Aorta (tissue), 5 donors: ENCODE results near the gene ACTN4. TPM values are rescaled to one million over a fixed set of nuclear protein-coding genes. Genes with fewer than 3 reads are reported as not detected.
"Not testable (repeated sequence)": the region's sequence is repeated elsewhere in the genome, so short reads cannot be mapped to it uniquely, and the experiment has no call there.

Experiments
- ATAC-seq: fragments of 200-7000 bp; cut with Tn5 transposase; one replicate; pipeline ENCODE4 v1.9.1; 2022; ENCODE audit warnings: moderate library complexity; ENCODE audit not compliant: low FRiP score
- DNase-seq, 2 donors: peaks; one replicate each; pipeline ENCODE4 v3.0.0-alpha.2; 2020
- H3K27ac ChIP-seq, 2 donors: one replicate each; pipeline ENCODE4 v1.5.1; 2013; ENCODE audit warnings: low read length in 2 of 2, mild to moderate bottlenecking in 2 of 2, moderate library complexity in 2 of 2, control low read depth in 1 of 2, inconsistent platforms in 1 of 2, low read depth in 1 of 2
- H3K27me3 ChIP-seq, 2 donors: one replicate each; pipeline ENCODE4 v1.6.1; 2013; ENCODE audit warnings: control low read depth in 1 of 2, low read length in 1 of 2, mild to moderate bottlenecking in 1 of 2, moderate library complexity in 1 of 2; ENCODE audit not compliant: insufficient read depth in 2 of 2, control insufficient read depth in 1 of 2
- H3K36me3 ChIP-seq, 2 donors: one replicate each; pipeline ENCODE4 v1.6.1; 2013; ENCODE audit warnings: control low read depth in 1 of 2, low read length in 1 of 2, mild to moderate bottlenecking in 1 of 2; ENCODE audit not compliant: insufficient read depth in 2 of 2, control insufficient read depth in 1 of 2
- H3K4me1 ChIP-seq, 2 donors: one replicate each; pipeline ENCODE4 v1.6.1; 2013; ENCODE audit warnings: low read length in 2 of 2, control low read depth in 1 of 2, mild to moderate bottlenecking in 1 of 2, moderate library complexity in 1 of 2; ENCODE audit not compliant: insufficient read depth in 2 of 2, control insufficient read depth in 1 of 2
- H3K4me3 ChIP-seq, 2 donors: one replicate each; pipeline ENCODE4 v1.5.1; 2013; ENCODE audit warnings: low read length in 2 of 2, control low read depth in 1 of 2, mild to moderate bottlenecking in 1 of 2
- H3K9me3 ChIP-seq: one replicate; pipeline ENCODE4 v1.6.1; 2013; ENCODE audit warnings: mild to moderate bottlenecking, low read length; ENCODE audit not compliant: control insufficient read depth
- WGBS, 2 donors: extraction: QIAGEN DNeasy Blood & Tissue Kit; methylation state at CpG; one replicate each; pipeline ENCODE4 v1.1.7; 2013; 5-methylcytosine and 5-hydroxymethylcytosine counted together
- intact Hi-C, 2 donors: fragments of 100-400 bp; cut with DNase I; formaldehyde crosslinking; loops; one replicate each; pipeline versions ENCODE4 v1.14.2 to v1.15.0; 2022
- polyA plus RNA-seq, 2 donors: library from polyadenylated mRNA; stranded (reverse); fragments of 200-250 nt; gene quantifications; one replicate each; pipeline ENCODE4 v1.2.3, GENCODE V29; 2013
- total RNA-seq, 2 donors: library from RNA; stranded (reverse); fragmentation: NEBNext Ultra II Directional; extraction: Animal tissue kit (Norgen Biotek cat#: 25700); gene quantifications; one replicate each; pipeline ENCODE4 v1.2.1, GENCODE V29; 2021
- donor health status: healthy with polysubstance abuse.
- donor health status: Bipolar disorder and iron deficiency.
- donor health status: DM: no; HTN: no; CAD: no.
- donor health status: DM: no; HTN: no; CAD: no.
- donor health status: DM: yes; HTN: yes; CAD: no.

Gene ACTN4
- total and polyA plus RNA-seq, 4 donors = 111 to 1,985 (median 479) TPM

DNA sequence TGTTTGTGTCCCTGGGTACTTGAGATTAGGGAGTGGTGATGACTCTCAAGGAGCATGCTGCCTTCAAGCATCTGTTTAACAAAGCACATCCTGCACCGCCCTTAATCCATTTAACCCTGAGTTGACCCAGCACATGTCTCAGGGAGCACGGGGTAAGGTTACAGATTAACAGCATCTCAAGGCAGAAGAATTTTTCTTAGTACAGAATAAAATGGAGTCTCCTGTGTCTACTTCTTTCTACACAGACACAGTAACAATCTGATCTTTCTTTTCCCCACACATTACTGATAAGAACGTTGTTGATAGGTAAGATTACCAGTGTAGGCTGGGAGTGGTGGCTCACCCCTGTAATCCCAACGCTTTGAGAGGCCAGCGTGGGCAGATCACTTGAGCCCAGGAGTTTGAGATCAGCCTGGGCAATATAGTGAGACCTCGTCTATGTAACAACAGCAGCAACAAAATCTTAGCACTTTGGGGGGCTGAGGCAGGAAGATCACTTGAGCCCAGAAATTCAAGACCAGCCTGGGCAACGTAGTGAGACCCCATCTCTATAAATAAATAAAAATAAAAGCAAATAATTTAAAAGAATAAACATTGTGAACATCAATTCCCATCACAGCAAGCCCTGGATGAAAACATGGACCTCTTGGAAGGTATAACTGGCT lies 15.5 kb upstream of the ACTN4 start:
- not testable (repeated sequence) for DNase-seq, H3K4me1 ChIP-seq, H3K27me3 ChIP-seq, H3K27ac ChIP-seq, H3K9me3 ChIP-seq, H3K36me3 ChIP-seq, H3K4me3 ChIP-seq, ATAC-seq
- intact Hi-C loops = loop anchor here (5.0 to 10.0 kb wide), 3 partner anchors 117 to 293 kb away; partner anchors contain the start of gene FAM98C (in 1 of the 2)
- WGBS, 2 donors = 76 to 78% methylated on average over 7 of the region's 7 CpGs

DNA sequence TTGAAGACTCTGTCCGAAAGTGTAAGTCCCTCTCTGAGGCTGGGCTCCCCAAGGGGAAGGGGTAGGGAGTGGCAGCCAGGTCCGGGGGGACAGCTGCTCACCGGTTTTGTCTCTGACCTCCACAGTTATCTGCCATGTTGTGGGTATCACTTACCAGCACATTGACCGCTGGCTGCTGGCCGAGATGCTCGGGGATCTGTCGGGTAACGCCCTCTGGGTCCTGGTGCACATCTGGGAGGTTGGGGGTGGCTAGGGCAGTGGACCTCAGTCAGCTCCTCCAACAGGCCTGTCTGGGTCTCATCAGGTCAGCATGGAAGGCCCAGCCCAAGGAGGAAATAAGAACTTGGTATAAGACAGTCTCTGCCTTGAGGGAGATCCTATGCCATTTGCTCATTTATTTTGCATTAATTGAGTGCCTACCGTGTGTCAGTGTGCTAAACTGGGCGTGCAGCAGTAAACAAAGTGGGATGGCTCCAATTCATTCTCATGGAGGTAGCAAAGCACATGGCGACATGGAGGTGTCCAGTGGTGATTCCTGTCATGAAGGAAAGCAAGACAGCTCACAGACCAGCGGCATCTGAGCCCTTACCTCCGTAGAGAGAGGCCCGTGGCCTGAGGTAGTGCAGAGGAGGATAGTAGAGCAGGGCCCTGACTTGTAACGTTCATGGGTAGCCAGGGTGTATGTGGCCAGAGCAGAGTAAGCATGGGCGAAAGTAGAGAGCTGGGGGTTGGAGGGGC lies 14.8 kb upstream of the ACTN4 start:
- Histone ChIP-seq H3K9me3 (no peaks in the 10 kb centered on the region), H3K4me3 (no peak overlapping the region), H3K27me3 (no peaks in the 10 kb centered on the region), H3K27ac (no peak overlapping the region), H3K4me1 (no peaks in the 10 kb centered on the region), H3K36me3 (no peaks in the 10 kb centered on the region)
- DNase-seq (no peak), ATAC-seq (no peak)
- intact Hi-C loops = loop anchor here (5.0 to 10.0 kb wide), 3 partner anchors 118 to 292 kb away; partner anchors contain the start of gene FAM98C (in 1 of the 2)
- 90 to 92% methylated on average over 16 of the region's 16 CpGs for WGBS, 2 donors

DNA sequence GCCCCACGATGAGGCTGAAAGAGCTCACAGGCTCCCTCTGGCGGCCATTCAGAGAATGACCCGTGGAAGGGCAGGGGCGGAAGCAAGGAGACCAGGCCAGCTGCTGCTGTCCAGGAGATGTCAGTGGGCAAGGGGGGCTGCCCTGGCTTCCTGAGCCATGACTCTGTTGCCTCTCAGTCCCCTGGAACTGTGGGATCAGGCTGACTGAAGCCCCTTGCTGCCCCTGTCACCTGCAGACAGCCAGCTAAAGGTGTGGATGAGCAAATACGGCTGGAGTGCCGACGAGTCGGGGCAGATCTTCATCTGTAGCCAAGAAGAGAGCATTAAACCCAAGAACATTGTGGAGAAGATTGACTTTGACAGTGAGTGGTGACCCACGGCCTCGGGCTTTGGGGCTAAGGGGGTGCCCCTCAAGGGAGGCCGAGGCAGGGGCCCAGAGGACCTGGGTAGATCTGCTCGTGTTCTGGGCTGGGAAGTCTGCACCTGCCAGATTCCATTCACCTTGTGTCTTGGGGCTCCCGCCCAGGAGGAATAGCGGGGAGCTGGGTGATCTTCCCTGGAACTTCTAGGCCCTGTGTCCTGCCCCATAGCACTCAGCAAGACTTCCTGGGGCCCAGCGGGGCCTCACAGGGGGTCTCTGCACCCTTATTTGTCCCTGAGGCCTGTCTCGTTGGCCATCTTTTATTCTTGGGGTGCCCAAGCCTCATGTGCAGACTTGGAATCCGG lies 12.5 kb upstream of the ACTN4 start:
- Histone ChIP-seq H3K4me3 (no peak overlapping the region), H3K27me3 (no peaks in the 10 kb centered on the region), H3K4me1 (no peaks in the 10 kb centered on the region), H3K36me3 (no peaks in the 10 kb centered on the region), H3K9me3 (no peaks in the 10 kb centered on the region), H3K27ac (no peak overlapping the region)
- intact Hi-C loops = loop anchor here (1.0 to 10.0 kb wide), 5 partner anchors 120 to 290 kb away; partner anchors contain the start of gene FAM98C (in 1 of the 2)
- DNase-seq (peak; percentile 79 to 94), ATAC-seq (peak; percentile 80)
- WGBS, 2 donors = 64 to 67% methylated on average over 17 of the region's 17 CpGs

DNA sequence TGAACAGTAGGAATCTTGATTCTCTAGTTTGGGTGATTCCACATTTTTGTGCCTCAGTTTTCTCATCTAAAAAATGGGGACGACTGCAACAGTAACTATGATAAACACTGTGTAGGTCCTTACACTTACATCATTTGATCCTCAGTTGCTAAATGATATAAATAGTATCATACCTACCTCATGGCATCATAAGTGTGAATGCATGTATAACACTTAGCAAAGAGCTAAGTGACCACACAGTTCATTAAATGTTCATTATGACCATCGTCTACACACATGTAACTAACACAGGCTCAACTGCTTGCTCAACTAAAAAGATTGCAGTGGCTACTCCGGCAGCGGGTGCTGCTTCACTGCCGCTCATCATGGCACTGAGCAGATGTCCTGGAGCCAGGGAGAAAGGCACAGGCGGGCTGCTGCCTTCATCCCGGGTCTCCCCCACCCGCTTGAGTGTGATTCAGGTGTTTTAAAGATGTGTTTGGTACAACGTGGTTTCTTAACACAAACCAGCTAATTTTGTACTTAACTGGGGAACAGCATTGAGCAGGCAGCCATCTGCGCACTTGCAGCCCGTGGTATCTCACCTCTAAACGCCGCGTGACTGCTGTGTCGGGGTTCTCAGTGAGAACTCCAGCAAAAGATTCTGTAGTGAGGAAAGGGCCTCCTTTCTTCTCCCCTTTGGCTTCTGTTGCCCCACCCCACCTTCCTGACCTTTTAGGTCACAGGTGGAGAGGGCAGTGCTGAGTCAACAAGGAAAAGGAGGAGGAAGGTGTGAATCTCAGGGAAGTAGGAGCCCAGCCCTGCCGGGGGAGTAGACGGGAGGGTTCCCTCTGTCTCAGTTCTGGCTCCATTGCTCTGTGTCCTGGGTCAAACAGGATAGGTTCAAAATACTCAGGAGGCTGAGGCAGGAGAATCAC lies 11.7 kb upstream of the ACTN4 start:
- intact Hi-C loops = loop anchor here (5.0 to 10.0 kb wide), 3 partner anchors 121 to 289 kb away; no protein-coding TSS in a partner anchor
- H3K27ac ChIP-seq = no peak overlapping the region
- H3K9me3 ChIP-seq = no peaks in the 10 kb centered on the region
- no peak overlapping the region for H3K4me3 ChIP-seq
- H3K36me3 ChIP-seq = no peaks in the 10 kb centered on the region
- no peak for ATAC-seq
- no peaks in the 10 kb centered on the region for H3K27me3 ChIP-seq
- H3K4me1 ChIP-seq = no peaks in the 10 kb centered on the region
- 87 to 89% methylated on average over 17 of the region's 17 CpGs for WGBS, 2 donors
- no peak for DNase-seq

DNA sequence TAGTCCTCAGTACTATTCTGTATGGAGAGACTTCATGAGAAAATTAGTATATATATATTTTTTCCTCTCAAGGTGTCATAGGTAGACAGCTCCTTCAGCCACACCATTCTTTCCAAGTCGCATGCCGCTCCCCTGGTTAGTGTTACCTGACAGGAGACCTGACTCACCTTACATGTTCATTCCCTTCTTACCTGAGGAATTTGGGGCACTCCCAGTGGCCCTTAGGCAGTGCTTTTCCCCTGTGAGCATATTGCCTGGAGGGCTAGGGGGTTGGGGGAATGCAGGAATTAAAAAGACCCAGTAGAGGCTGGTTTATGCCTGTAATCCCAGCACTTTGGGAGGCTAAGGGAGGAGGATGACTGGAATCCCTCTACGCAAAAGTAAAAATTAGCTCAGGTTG lies 9.0 kb upstream of the ACTN4 start:
- Histone ChIP-seq H3K4me1 (no peaks in the 10 kb centered on the region), H3K27me3 (no peaks in the 10 kb centered on the region), H3K9me3 (no peaks in the 10 kb centered on the region), H3K36me3 (no peaks in the 10 kb centered on the region), H3K27ac (no peak overlapping the region), H3K4me3 (no peak overlapping the region)
- intact Hi-C loops = loop anchor here (5.0 to 10.0 kb wide), 3 partner anchors 124 to 286 kb away; no protein-coding TSS in a partner anchor
- 97 to 98% methylated on average over 3 of the region's 3 CpGs for WGBS, 2 donors
- ATAC-seq (no peak), DNase-seq (no peak)

DNA sequence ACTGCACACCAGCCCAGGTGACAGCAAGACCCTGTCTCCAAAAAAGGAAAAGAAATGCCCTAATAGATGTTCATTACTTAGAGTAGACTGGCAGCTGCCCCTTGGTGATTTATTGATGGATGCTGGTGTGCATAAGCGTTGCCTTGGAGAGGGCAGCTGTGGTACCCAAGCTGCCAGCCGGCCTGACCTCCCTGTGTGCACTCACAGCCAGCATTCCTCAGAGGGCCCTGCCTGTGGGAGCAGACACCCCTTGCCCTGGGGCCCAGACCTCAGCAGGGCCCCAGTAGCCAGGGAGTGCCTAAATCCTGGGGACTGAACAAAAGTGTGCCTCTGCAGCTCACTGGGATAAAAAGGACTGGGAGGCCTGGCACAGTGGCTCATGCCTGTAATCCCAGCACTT lies 7.8 kb upstream of the ACTN4 start:
- no peaks in the 10 kb centered on the region for H3K36me3 ChIP-seq
- no peaks in the 10 kb centered on the region for H3K4me1 ChIP-seq
- intact Hi-C loops = loop anchor here (5.0 to 10.0 kb wide), 3 partner anchors 125 to 285 kb away; no protein-coding TSS in a partner anchor
- H3K27me3 ChIP-seq = no peaks in the 10 kb centered on the region
- no peak overlapping the region for H3K4me3 ChIP-seq
- H3K27ac ChIP-seq = no peak overlapping the region
- no peaks in the 10 kb centered on the region for H3K9me3 ChIP-seq
- DNase-seq (no peak), ATAC-seq (no peak)
- 82 to 88% methylated on average over 2 of the region's 2 CpGs for WGBS, 2 donors

DNA sequence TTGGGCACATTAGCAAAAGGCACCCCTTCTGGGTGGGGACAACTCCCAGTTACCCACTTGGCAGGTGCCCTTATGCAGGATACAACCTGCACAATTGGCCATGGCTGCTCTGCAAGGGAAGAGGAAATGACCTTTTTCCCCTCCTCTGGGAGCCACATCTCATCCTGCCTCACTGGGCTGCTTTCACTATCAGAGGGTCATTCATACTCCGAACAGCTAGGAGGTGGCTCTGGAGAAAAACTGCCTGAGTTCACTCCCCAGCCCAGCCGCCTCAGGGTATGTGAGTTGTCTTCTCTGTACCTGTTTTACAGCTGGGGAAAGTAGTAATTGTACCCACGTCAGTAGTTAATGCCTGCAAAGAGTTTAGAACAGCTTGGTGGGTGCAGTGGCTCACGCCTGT lies 7.1 kb upstream of the ACTN4 start:
- WGBS, 2 donors = 82 to 85% methylated on average over 4 of the region's 4 CpGs
- Histone ChIP-seq H3K4me3 (no peak overlapping the region), H3K27me3 (no peaks in the 10 kb centered on the region), H3K4me1 (no peaks in the 10 kb centered on the region), H3K36me3 (no peaks in the 10 kb centered on the region), H3K27ac (no peak overlapping the region), H3K9me3 (no peaks in the 10 kb centered on the region)
- ATAC-seq (no peak), DNase-seq (no peak)
- intact Hi-C loops = no loop called here

DNA sequence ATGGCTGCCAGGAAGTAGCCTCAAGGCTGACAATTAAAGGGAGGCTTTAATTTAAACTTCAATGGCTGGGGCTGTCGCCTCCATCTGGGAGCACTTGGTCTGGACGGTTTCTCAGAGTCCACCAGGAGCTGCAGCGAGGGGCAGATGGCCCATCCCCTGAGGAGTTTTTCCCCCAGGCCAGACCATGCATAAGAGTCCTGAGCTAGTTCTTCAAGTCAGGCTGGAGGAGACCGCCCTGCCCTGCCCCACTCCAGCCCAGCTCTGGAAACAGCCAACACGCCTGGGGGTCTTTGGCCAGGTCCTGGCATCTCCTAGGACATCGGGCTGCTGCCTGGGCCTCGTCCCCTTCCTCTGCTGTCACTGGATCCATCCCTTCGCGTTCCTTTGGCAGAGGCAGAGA lies 5.3 kb upstream of the ACTN4 start:
- ATAC-seq (no peak), DNase-seq (no peak)
- H3K27ac ChIP-seq = no peak overlapping the region
- H3K27me3 ChIP-seq = no peaks in the 10 kb centered on the region
- no peak overlapping the region for H3K4me3 ChIP-seq
- H3K36me3 ChIP-seq = no peaks in the 10 kb centered on the region
- 83 to 85% methylated on average over 9 of the region's 9 CpGs for WGBS, 2 donors
- intact Hi-C loops = no loop called here
- H3K9me3 ChIP-seq = no peaks in the 10 kb centered on the region
- no peaks in the 10 kb centered on the region for H3K4me1 ChIP-seq
